Fibroblast of lung (primary cell): Measurements from ENCODE around the gene IGFBPL1. TPM values are rescaled to one million over a fixed set of nuclear protein-coding genes. Genes with fewer than 3 reads are reported as not detected.
A peak's percentile ranks its signal among the peaks of the same experiment; 100 is the strongest.

Experiments
- DNase-seq, 2 donors: peaks; one replicate each; pipeline versions ENCODE4 v3.0.0 to v3.0.0-alpha.2; 2010; ENCODE audit warnings: low read depth in 2 of 2
- H2AFZ ChIP-seq: 2 replicates; pipeline ENCODE4 v1.5.1; 2012; ENCODE audit warnings: low read length, control low read depth, inconsistent platforms
- H3K27ac ChIP-seq: 2 replicates; pipeline ENCODE4 v1.5.1; 2011; ENCODE audit warnings: low read length, control low read depth; ENCODE audit not compliant: insufficient read depth
- H3K27me3 ChIP-seq: 2 replicates; pipeline ENCODE4 v1.5.1; 2011; ENCODE audit warnings: mild to moderate bottlenecking, low read length; ENCODE audit not compliant: control insufficient read depth, insufficient read depth
- H3K36me3 ChIP-seq: 2 replicates; pipeline ENCODE4 v1.5.1; 2011; ENCODE audit warnings: low read length; ENCODE audit not compliant: control insufficient read depth, insufficient read depth
- H3K4me1 ChIP-seq: 2 replicates; pipeline ENCODE4 v1.5.1; 2011; ENCODE audit warnings: low read length; ENCODE audit not compliant: control insufficient read depth, insufficient read depth; ENCODE audit errors: extremely low read depth
- H3K4me2 ChIP-seq: 2 replicates; pipeline ENCODE4 v1.5.1; 2011; ENCODE audit warnings: low read length, control low read depth; ENCODE audit not compliant: insufficient read depth; ENCODE audit errors: extremely low read depth
- H3K4me3 ChIP-seq, 4 experiments: fragments of 200-600 bp in 1 of 4; sonication (generic) in 1 of 4; replicated peaks in 1 of 4; 2 replicates each; pipeline ENCODE4 v1.5.1; 2011 to 2016; ENCODE audit warnings: low read length in 4 of 4, low read depth in 3 of 4, mild to moderate bottlenecking in 3 of 4, control low read depth in 2 of 4, inconsistent platforms in 1 of 4, mixed read lengths in 1 of 4; ENCODE audit not compliant: insufficient read depth in 1 of 4; ENCODE audit errors: control extremely low read depth in 1 of 4
- H3K79me2 ChIP-seq: 2 replicates; pipeline ENCODE4 v1.5.1; 2012; ENCODE audit warnings: mild to moderate bottlenecking, low read length, inconsistent platforms; ENCODE audit not compliant: control insufficient read depth, insufficient read depth
- H3K9ac ChIP-seq: 2 replicates; pipeline ENCODE4 v1.5.1; 2011; ENCODE audit warnings: mild to moderate bottlenecking, low read length, control low read depth; ENCODE audit not compliant: insufficient read depth
- H3K9me3 ChIP-seq: 2 replicates; pipeline ENCODE4 v1.5.1; 2012; ENCODE audit warnings: low read depth, low read length; ENCODE audit not compliant: control insufficient read depth, insufficient read depth
- H4K20me1 ChIP-seq: 2 replicates; pipeline ENCODE4 v1.5.1; 2011; ENCODE audit warnings: low read length; ENCODE audit not compliant: control insufficient read depth, insufficient read depth; ENCODE audit errors: extremely low read depth
- EZH2 ChIP-seq: IDR thresholded peaks from 2 replicates; pipeline ENCODE4 v1.5.1; 2012; ENCODE audit warnings: low read length, control low read depth, mild to moderate bottlenecking; ENCODE audit errors: missing control alignments
- polyA plus RNA-seq, 2 donors: library from polyadenylated mRNA; depleted of rRNA in 1 of 2; stranded (reverse) in 1 of 2; unstranded in 1 of 2; fragments of >200 nt; gene quantifications; 2 replicates each; pipeline ENCODE4 v1.2.1, GENCODE V29; 2011 to 2012; ENCODE audit warnings: missing spikeins in 1 of 2
- total RNA-seq: library from RNA; depleted of rRNA; stranded (reverse); fragments of >200 nt; gene quantifications from 2 replicates; pipeline ENCODE4 v1.2.1, GENCODE V29; 2014
- TF ChIP-seq, protein P1 (sequence below), 2 donors: IDR thresholded peaks in 1 of 2; conservative IDR thresholded peaks in 1 of 2; 1 replicate in 1 of 2; 2 replicates in 1 of 2; pipeline ENCODE4 v1.5.1; 2011 to 2012; ENCODE audit warnings: low read length in 2 of 2, control low read depth in 1 of 2, inconsistent platforms in 1 of 2, low read depth in 1 of 2, mild to moderate bottlenecking in 1 of 2

The IGFBPL1 gene
- total and polyA plus RNA-seq, 2 donors (not counting 1 experiment from before 2014, with no cell fraction given) = not detected

DNA sequence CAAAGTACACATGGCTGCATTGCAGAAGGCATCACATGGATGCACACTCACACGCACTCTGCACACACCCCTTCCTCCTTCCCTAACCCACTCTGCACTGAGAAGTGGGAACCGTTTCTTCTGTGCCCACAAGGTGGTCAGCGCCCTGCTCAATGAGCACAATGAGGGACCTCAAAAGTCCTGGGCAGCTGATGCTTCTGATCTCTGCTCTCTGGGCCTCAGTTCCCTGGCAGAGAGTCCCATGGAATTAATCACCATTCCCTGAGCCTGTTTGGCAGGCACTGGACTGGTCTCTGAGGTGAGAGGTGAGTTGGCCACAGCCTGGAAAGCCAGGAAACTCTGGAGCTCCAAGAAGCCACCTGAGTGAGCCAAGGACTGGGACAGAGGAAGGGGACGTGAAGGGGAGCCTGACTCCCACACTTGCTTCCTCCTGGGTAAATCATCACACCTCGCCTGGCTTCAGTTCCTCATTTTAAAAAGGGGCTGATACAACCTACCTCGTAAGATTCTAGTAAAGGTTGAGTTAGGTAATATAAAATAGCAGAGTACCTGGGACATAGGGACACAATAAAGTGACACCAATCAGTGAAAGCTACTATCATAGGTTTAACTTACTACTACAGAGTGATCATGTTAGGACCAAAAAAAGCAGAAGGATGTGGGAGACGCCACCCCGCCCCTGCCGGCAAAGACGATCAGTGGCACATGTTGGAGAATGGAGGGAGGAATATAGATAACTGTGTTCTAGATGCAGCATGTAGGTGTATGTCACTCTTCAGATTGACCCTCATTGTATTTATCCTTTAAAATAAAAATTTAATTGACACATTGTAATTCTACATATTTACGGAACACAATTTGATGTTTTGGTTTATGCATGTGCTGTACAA lies 21.1 kb upstream of the IGFBPL1 start:
- H3K4me2 ChIP-seq = no peak overlapping the region
- H3K27ac ChIP-seq = no peak overlapping the region
- H3K27me3 ChIP-seq = no peaks in the 10 kb centered on the region
- no peak overlapping the region for H3K9ac ChIP-seq
- TF ChIP-seq EZH2 = no peak
- TF ChIP-seq, protein P1, sequence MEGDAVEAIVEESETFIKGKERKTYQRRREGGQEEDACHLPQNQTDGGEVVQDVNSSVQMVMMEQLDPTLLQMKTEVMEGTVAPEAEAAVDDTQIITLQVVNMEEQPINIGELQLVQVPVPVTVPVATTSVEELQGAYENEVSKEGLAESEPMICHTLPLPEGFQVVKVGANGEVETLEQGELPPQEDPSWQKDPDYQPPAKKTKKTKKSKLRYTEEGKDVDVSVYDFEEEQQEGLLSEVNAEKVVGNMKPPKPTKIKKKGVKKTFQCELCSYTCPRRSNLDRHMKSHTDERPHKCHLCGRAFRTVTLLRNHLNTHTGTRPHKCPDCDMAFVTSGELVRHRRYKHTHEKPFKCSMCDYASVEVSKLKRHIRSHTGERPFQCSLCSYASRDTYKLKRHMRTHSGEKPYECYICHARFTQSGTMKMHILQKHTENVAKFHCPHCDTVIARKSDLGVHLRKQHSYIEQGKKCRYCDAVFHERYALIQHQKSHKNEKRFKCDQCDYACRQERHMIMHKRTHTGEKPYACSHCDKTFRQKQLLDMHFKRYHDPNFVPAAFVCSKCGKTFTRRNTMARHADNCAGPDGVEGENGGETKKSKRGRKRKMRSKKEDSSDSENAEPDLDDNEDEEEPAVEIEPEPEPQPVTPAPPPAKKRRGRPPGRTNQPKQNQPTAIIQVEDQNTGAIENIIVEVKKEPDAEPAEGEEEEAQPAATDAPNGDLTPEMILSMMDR (conservative IDR thresholded peaks at IDR 0.05 in 1 of 2, IDR thresholded peaks at IDR 0.05 in 1 of 2; ENCODE audit: low read depth in 1 of 2, low read length in 2 of 2) = no peak
- DNase-seq = no peak
- no peaks in the 10 kb centered on the region for H3K79me2 ChIP-seq
- H3K4me3 ChIP-seq = no peak overlapping the region
- H3K4me1 ChIP-seq = no peaks in the 10 kb centered on the region
- H2AFZ ChIP-seq = no peak overlapping the region
- no peaks in the 10 kb centered on the region for H3K36me3 ChIP-seq
- H4K20me1 ChIP-seq = no peaks in the 10 kb centered on the region
- no peaks in the 10 kb centered on the region for H3K9me3 ChIP-seq

DNA sequence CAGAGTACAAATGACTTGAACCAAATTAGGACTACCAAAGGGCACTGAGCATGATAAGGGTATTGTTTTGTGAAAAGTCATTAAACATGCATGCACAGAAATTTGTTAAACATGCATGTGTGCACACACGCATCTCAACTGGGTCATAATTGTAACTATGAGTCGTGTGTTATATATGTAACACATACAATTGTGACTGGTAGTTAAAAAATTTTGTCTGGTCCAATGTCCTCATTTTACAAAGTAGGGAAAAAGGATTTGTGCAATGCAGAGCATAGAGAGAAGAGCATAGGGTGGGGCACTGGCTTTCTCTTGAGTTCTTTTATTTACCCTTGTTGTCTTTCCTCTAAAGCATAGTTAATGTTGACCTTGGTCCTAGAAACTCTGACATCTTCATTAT lies 19.3 kb upstream of the IGFBPL1 start:
- peak in 1 of 2 donors; percentile 10 for DNase-seq
- Histone ChIP-seq H3K9me3 (no peaks in the 10 kb centered on the region), H3K4me2 (no peak overlapping the region), H3K27me3 (no peaks in the 10 kb centered on the region), H3K79me2 (no peaks in the 10 kb centered on the region), H3K4me3 (no peak overlapping the region), H3K9ac (no peak overlapping the region), H3K27ac (no peak overlapping the region), H2AFZ (no peak overlapping the region), H3K36me3 (no peaks in the 10 kb centered on the region), H4K20me1 (no peaks in the 10 kb centered on the region), H3K4me1 (no peaks in the 10 kb centered on the region)
- no peak for TF ChIP-seq EZH2
- TF ChIP-seq, protein P1 (conservative IDR thresholded peaks at IDR 0.05 in 1 of 2, IDR thresholded peaks at IDR 0.05 in 1 of 2; ENCODE audit: low read depth in 1 of 2, low read length in 2 of 2) = no peak

DNA sequence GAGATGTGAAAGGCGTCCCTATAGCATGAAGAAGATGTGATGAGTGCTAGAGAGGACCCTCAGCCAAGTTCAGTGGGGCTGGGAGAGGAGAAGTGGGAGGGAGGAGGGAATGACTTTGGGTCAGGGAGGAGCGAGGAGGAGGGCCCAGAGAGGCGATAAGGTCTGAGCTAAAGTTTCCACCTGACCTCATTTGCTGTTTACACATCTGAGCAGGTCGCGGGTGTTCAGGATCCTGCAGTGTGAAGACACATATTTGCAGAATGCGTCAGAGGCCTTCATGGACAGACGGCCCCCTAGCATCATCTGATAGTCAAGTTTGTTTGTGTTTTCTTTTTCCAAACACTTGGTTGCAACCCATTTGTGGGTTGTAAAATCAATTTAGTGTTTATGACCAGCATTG lies 18.9 kb upstream of the IGFBPL1 start:
- H3K9me3 ChIP-seq = no peaks in the 10 kb centered on the region
- H4K20me1 ChIP-seq = no peaks in the 10 kb centered on the region
- H3K27me3 ChIP-seq = no peaks in the 10 kb centered on the region
- no peak for TF ChIP-seq EZH2
- TF ChIP-seq, protein P1 (conservative IDR thresholded peaks at IDR 0.05 in 1 of 2, IDR thresholded peaks at IDR 0.05 in 1 of 2; ENCODE audit: low read depth in 1 of 2, low read length in 2 of 2) = no peak
- H3K36me3 ChIP-seq = no peaks in the 10 kb centered on the region
- H3K4me3 ChIP-seq = no peak overlapping the region
- peak in 1 of 2 donors; percentile 31 for DNase-seq
- no peak overlapping the region for H3K4me2 ChIP-seq
- H3K4me1 ChIP-seq = no peaks in the 10 kb centered on the region
- no peak overlapping the region for H3K27ac ChIP-seq
- H2AFZ ChIP-seq = no peak overlapping the region
- no peaks in the 10 kb centered on the region for H3K79me2 ChIP-seq
- H3K9ac ChIP-seq = no peak overlapping the region
